GM18867 (cell line): ENCODE data around the gene PFKFB4.

Source experiments
- ATAC-seq: cut with Tn5 transposase; IDR thresholded peaks from one replicate; pipeline ENCODE4 v1.9.1; 2021; ENCODE audit warnings: mild to moderate bottlenecking, moderate library complexity; ENCODE audit not compliant: unreplicated experiment

Gene PFKFB4

GRCh38 chr3:48468329-48468731 lies 88.3 kb downstream of the PFKFB4 start:
- ATAC-seq = no peak
